GM23338 (cell line): ENCODE data around the gene TENM3. TPM values are rescaled to one million over a fixed set of nuclear protein-coding genes. Genes with fewer than 3 reads are reported as not detected.
A peak's percentile ranks its signal among the peaks of the same experiment; 100 is the strongest.

Source experiments
- ATAC-seq: fragments of 200-7000 bp; cut with Tn5 transposase; 3 replicates; pipeline ENCODE4 v1.9.1; 2020
- DNase-seq: peaks from one replicate; pipeline ENCODE4 v3.0.0-alpha.2; 2015; ENCODE audit warnings: low spot score
- H2AFZ ChIP-seq: fragments of 200-600 bp; sonication (generic); 2 replicates; pipeline ENCODE4 v1.8.0; 2016; ENCODE audit warnings: antibody characterized with exemption, mild to moderate bottlenecking, moderate library complexity
- H3F3A ChIP-seq: fragments of 200-600 bp; sonication (generic); replicated peaks from 2 replicates; pipeline ENCODE4 v1.8.0; 2017; ENCODE audit warnings: antibody characterized with exemption, mixed run types, low read depth
- H3K27ac ChIP-seq: fragments of 200-600 bp; sonication (generic); 2 replicates; pipeline ENCODE4 v1.6.1; 2016; ENCODE audit warnings: low read depth
- H3K27me3 ChIP-seq: fragments of 200-600 bp; sonication (generic); 2 replicates; pipeline ENCODE4 v1.8.0; 2016; ENCODE audit warnings: mild to moderate bottlenecking, mixed run types, moderate library complexity; ENCODE audit not compliant: insufficient read depth
- H3K36me3 ChIP-seq: fragments of 200-600 bp; sonication (generic); 2 replicates; pipeline ENCODE4 v1.8.0; 2016; ENCODE audit warnings: mild to moderate bottlenecking; ENCODE audit not compliant: insufficient read depth
- H3K4me1 ChIP-seq: fragments of 200-600 bp; sonication (generic); 2 replicates; pipeline ENCODE4 v1.8.0; 2016; ENCODE audit warnings: mild to moderate bottlenecking, moderate library complexity; ENCODE audit not compliant: insufficient read depth
- H3K4me2 ChIP-seq: fragments of 200-600 bp; sonication (generic); 2 replicates; pipeline ENCODE4 v1.7.1; 2017; ENCODE audit warnings: mixed run types
- H3K4me3 ChIP-seq: fragments of 200-600 bp; sonication (generic); 2 replicates; pipeline ENCODE4 v1.6.1; 2016; ENCODE audit warnings: mixed run types
- H3K79me2 ChIP-seq: fragments of 200-600 bp; sonication (generic); replicated peaks from 2 replicates; pipeline ENCODE4 v1.8.0; 2017; ENCODE audit warnings: mild to moderate bottlenecking; ENCODE audit not compliant: insufficient read depth
- H3K9me2 ChIP-seq: fragments of 200-600 bp; sonication (generic); 2 replicates; pipeline ENCODE4 v1.8.0; 2017; ENCODE audit not compliant: insufficient read depth
- H4K20me1 ChIP-seq: fragments of 200-600 bp; sonication (generic); replicated peaks from 2 replicates; pipeline ENCODE4 v1.8.0; 2017; ENCODE audit warnings: mild to moderate bottlenecking; ENCODE audit not compliant: insufficient read depth
- H3K27ac Mint-ChIP-seq: 2 replicates; pipeline ENCODE4 v1.8.0; 2020; ENCODE audit warnings: inconsistent platforms, mild to moderate bottlenecking, moderate library complexity, mixed read lengths
- H3K27me3 Mint-ChIP-seq: 3 replicates; pipeline ENCODE4 v1.8.0; 2022; ENCODE audit warnings: low read depth, mild to moderate bottlenecking, moderate library complexity, mixed read lengths, inconsistent platforms; ENCODE audit not compliant: insufficient read depth, poor library complexity
- H3K36me3 Mint-ChIP-seq: 3 replicates; pipeline ENCODE4 v1.8.0; 2021; ENCODE audit warnings: low read depth, mild to moderate bottlenecking, inconsistent platforms, moderate library complexity, mixed read lengths
- H3K4me1 Mint-ChIP-seq: 3 replicates; pipeline ENCODE4 v1.8.0; 2020; ENCODE audit warnings: mild to moderate bottlenecking, inconsistent platforms, mixed read lengths
- H3K4me3 Mint-ChIP-seq: 3 replicates; pipeline ENCODE4 v1.8.0; 2021; ENCODE audit warnings: moderate library complexity, mild to moderate bottlenecking, inconsistent platforms, mixed read lengths
- H3K9me3 Mint-ChIP-seq: 3 replicates; pipeline ENCODE4 v1.8.0; 2020; ENCODE audit warnings: moderate library complexity, mild to moderate bottlenecking, inconsistent platforms, mixed read lengths
- CREB1 ChIP-seq: fragments of 250-450 bp; sonication (Bioruptor Pico); IDR thresholded peaks from 2 replicates; pipeline ENCODE4 v1.5.0; 2020; ENCODE audit warnings: low read depth, mild to moderate bottlenecking, moderate library complexity
- ETS1 ChIP-seq: IDR thresholded peaks from 2 replicates; pipeline ENCODE4 v1.6.1; 2016; ENCODE audit warnings: antibody characterized with exemption
- EZH2 ChIP-seq: fragments of 200-600 bp; sonication (generic); IDR thresholded peaks from one replicate; pipeline ENCODE4 v1.8.0; 2017; ENCODE audit warnings: antibody characterized with exemption, mild to moderate bottlenecking, low read depth; ENCODE audit not compliant: unreplicated experiment
- EZH2phosphoT487 ChIP-seq: fragments of 200-600 bp; sonication (generic); IDR thresholded peaks from one replicate; pipeline ENCODE4 v1.8.1; 2018; ENCODE audit warnings: antibody characterized with exemption; ENCODE audit not compliant: unreplicated experiment
- JUNB ChIP-seq: IDR thresholded peaks from one replicate; pipeline ENCODE4 v1.6.1; 2016; ENCODE audit warnings: antibody characterized with exemption; ENCODE audit not compliant: unreplicated experiment
- NANOG ChIP-seq: IDR thresholded peaks from 2 replicates; pipeline ENCODE4 v1.6.1; 2016; ENCODE audit warnings: antibody characterized with exemption, borderline replicate concordance
- POLR2AphosphoS5 ChIP-seq: IDR thresholded peaks from 2 replicates; pipeline ENCODE4 v1.6.1; 2016; ENCODE audit warnings: antibody characterized with exemption, low read depth
- STAT1 ChIP-seq: IDR thresholded peaks from one replicate; pipeline ENCODE4 v1.6.1; 2016; ENCODE audit warnings: antibody characterized with exemption; ENCODE audit not compliant: unreplicated experiment
- ZNF114 ChIP-seq: fragments of 250-450 bp; sonication (Bioruptor Pico); IDR thresholded peaks from 2 replicates; pipeline ENCODE4 v1.5.0; 2020; ENCODE audit warnings: mild to moderate bottlenecking, moderate library complexity
- ZNF331 ChIP-seq: fragments of 250-450 bp; sonication (Bioruptor Pico); IDR thresholded peaks from 2 replicates; pipeline ENCODE4 v1.5.0; 2020; ENCODE audit warnings: low read depth, mild to moderate bottlenecking, moderate library complexity
- polyA plus RNA-seq: library from polyadenylated mRNA; unstranded; fragments of >200 nt; fragmentation: Nextera tagmentation; extraction: Ambion mirVana; gene quantifications from 2 replicates; pipeline ENCODE4 v1.2.1, GENCODE V29; 2016
- total RNA-seq: library from RNA; depleted of rRNA; stranded (reverse); fragments of >200 nt; shearing (Covaris generic); gene quantifications from 2 replicates; pipeline ENCODE4 v1.2.3, GENCODE V29; 2014
- TF ChIP-seq, protein P1 (sequence below), 2 experiments: fragments of 200-600 bp in 1 of 2; sonication (generic) in 1 of 2; conservative IDR thresholded peaks; 2 replicates each; pipeline versions ENCODE4 v1.5.1 to v1.6.1; 2016 to 2017; ENCODE audit warnings: antibody characterized with exemption in 2 of 2, low read depth in 2 of 2, mild to moderate bottlenecking in 2 of 2, moderate library complexity in 1 of 2
- TF ChIP-seq, protein P2 (sequence below): IDR thresholded peaks from one replicate; pipeline ENCODE4 v1.6.1; 2018; ENCODE audit warnings: antibody characterized with exemption; ENCODE audit not compliant: unreplicated experiment

The TENM3 gene
- total and polyA plus RNA-seq, 2 experiments from 2014 or later: 22.2 to 128 TPM

- Histone ChIP-seq H3K4me3 (no peak overlapping the region), H2AFZ (no peak overlapping the region), H3K4me2 (no peak overlapping the region), H3K9me2 (no peaks in the 10 kb centered on the region), H3K27ac (no peak overlapping the region), H3K79me2 (no peaks in the 10 kb centered on the region), H4K20me1 (0 out of 2 replicates have a peak, but pooled peaks cover 3% of the 10 kb centered on the region), H3K4me1 (no peaks in the 10 kb centered on the region), H3K36me3 (peaks cover 3% of the 10 kb centered on the region; the same call in 1 of the 2 replicates), H3K27me3 (no peaks in the 10 kb centered on the region), H3F3A (no peaks in the 10 kb centered on the region)
- Mint-ChIP-seq H3K4me1 (peaks cover 6% of the 10 kb centered on the region), H3K4me3 (no peak overlapping the region), H3K27me3 (peaks cover 2% of the 10 kb centered on the region), H3K27ac (no peak overlapping the region), H3K36me3 (peaks cover 5% of the 10 kb centered on the region; the same call in 2 of the 3 replicates), H3K9me3 (no peaks in the 10 kb centered on the region)
- no peak for DNase-seq
- no peak for ATAC-seq
- TF ChIP-seq ZNF114 (CRISPR knock-in tag): no peak
- TF ChIP-seq JUNB: no peak
- no peak for TF ChIP-seq STAT1
- TF ChIP-seq, protein P1, sequence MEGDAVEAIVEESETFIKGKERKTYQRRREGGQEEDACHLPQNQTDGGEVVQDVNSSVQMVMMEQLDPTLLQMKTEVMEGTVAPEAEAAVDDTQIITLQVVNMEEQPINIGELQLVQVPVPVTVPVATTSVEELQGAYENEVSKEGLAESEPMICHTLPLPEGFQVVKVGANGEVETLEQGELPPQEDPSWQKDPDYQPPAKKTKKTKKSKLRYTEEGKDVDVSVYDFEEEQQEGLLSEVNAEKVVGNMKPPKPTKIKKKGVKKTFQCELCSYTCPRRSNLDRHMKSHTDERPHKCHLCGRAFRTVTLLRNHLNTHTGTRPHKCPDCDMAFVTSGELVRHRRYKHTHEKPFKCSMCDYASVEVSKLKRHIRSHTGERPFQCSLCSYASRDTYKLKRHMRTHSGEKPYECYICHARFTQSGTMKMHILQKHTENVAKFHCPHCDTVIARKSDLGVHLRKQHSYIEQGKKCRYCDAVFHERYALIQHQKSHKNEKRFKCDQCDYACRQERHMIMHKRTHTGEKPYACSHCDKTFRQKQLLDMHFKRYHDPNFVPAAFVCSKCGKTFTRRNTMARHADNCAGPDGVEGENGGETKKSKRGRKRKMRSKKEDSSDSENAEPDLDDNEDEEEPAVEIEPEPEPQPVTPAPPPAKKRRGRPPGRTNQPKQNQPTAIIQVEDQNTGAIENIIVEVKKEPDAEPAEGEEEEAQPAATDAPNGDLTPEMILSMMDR (conservative IDR thresholded peaks at IDR 0.05; ENCODE audit: low read depth in 2 of 2): no peak
- no peak for TF ChIP-seq POLR2AphosphoS5
- TF ChIP-seq EZH2phosphoT487: no peak
- TF ChIP-seq NANOG: no peak
- no peak for TF ChIP-seq ZNF331
These were observed 441.6 kb downstream of the TENM3 start for GRCh38 chr4:182684796-182685195.

- no peaks in the 10 kb centered on the region for H3K27me3 Mint-ChIP-seq
- peak; percentile 93 for ATAC-seq
- Histone ChIP-seq H2AFZ (no peak overlapping the region), H4K20me1 (0 out of 2 replicates have a peak, but pooled peaks cover 3% of the 10 kb centered on the region), H3K27me3 (no peaks in the 10 kb centered on the region), H3K36me3 (peaks cover 3% of the 10 kb centered on the region; the same call in 1 of the 2 replicates), H3K4me1 (no peaks in the 10 kb centered on the region), H3K79me2 (no peaks in the 10 kb centered on the region), H3F3A (no peaks in the 10 kb centered on the region), H3K27ac (no peak overlapping the region), H3K4me2 (no peak overlapping the region), H3K9me2 (no peaks in the 10 kb centered on the region), H3K4me3 (no peak overlapping the region)
- no peaks in the 10 kb centered on the region for H3K9me3 Mint-ChIP-seq
- DNase-seq: peak; percentile 41
- H3K4me1 Mint-ChIP-seq: peaks cover 9% of the 10 kb centered on the region; the same call in 2 of the 3 replicates
- H3K36me3 Mint-ChIP-seq: peaks cover 5% of the 10 kb centered on the region; the same call in 2 of the 3 replicates
- H3K27ac Mint-ChIP-seq: peak overlapping the region; percentile 56
- no peak overlapping the region for H3K4me3 Mint-ChIP-seq
- no peak for TF ChIP-seq JUNB
- TF ChIP-seq, protein P1 (conservative IDR thresholded peaks at IDR 0.05; ENCODE audit: low read depth in 2 of 2): no peak
- no peak for TF ChIP-seq ETS1
- TF ChIP-seq, protein P2, sequence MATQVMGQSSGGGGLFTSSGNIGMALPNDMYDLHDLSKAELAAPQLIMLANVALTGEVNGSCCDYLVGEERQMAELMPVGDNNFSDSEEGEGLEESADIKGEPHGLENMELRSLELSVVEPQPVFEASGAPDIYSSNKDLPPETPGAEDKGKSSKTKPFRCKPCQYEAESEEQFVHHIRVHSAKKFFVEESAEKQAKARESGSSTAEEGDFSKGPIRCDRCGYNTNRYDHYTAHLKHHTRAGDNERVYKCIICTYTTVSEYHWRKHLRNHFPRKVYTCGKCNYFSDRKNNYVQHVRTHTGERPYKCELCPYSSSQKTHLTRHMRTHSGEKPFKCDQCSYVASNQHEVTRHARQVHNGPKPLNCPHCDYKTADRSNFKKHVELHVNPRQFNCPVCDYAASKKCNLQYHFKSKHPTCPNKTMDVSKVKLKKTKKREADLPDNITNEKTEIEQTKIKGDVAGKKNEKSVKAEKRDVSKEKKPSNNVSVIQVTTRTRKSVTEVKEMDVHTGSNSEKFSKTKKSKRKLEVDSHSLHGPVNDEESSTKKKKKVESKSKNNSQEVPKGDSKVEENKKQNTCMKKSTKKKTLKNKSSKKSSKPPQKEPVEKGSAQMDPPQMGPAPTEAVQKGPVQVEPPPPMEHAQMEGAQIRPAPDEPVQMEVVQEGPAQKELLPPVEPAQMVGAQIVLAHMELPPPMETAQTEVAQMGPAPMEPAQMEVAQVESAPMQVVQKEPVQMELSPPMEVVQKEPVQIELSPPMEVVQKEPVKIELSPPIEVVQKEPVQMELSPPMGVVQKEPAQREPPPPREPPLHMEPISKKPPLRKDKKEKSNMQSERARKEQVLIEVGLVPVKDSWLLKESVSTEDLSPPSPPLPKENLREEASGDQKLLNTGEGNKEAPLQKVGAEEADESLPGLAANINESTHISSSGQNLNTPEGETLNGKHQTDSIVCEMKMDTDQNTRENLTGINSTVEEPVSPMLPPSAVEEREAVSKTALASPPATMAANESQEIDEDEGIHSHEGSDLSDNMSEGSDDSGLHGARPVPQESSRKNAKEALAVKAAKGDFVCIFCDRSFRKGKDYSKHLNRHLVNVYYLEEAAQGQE: no peak
- no peak for TF ChIP-seq ZNF114 (CRISPR knock-in tag)
- no peak for TF ChIP-seq EZH2
- no peak for TF ChIP-seq POLR2AphosphoS5
- TF ChIP-seq CREB1 (CRISPR knock-in tag): no peak
- TF ChIP-seq EZH2phosphoT487: no peak
These were observed 444.9 kb downstream of the TENM3 start for GRCh38 chr4:182688081-182688480.
